GM21717 (cell line): Measurements from ENCODE around the gene CRAMP1.
"Not testable (repeated sequence)": the region's sequence is repeated elsewhere in the genome, so short reads cannot be mapped to it uniquely, and the experiment has no call there.

Experiments
- ATAC-seq: cut with Tn5 transposase; IDR thresholded peaks from one replicate; pipeline ENCODE4 v1.9.1; 2021; ENCODE audit warnings: mild to moderate bottlenecking, moderate library complexity; ENCODE audit not compliant: unreplicated experiment

CRAMP1 gene

DNA sequence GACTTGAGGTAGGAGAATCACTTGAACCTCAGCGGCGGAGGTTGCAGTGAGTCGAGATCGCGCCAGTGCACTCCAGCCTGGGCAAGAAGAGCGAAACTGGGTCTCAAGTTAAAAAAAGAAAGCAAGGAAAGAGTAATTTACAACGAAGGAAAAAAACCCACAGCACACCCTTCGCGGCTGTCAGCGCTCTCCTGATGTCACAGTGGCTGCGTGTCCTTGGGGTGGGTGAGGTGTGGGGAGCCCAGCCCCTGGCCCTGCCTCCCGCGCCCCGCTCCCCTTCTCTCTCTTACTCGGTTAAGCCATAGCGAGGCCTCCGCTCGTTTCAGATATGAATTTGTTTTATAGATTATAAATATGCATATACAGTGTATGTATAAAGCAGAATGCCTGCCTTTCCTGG is 65.2 kb downstream of the CRAMP1 start:
- no peak for ATAC-seq

GRCh38 chr16:1677942-1678499 is 65.9 kb downstream of the CRAMP1 start, which contains the start of gene JPT2:
Gene JPT2 (plus strand): TSS chr16:1678279. CDS start chr16:1678313, 34 bp downstream.
- ATAC-seq, result peak; percentile 81

GRCh38 chr16:1678500-1679098 is 66.4 kb downstream of the CRAMP1 start:
- peak; percentile 20 for ATAC-seq

DNA sequence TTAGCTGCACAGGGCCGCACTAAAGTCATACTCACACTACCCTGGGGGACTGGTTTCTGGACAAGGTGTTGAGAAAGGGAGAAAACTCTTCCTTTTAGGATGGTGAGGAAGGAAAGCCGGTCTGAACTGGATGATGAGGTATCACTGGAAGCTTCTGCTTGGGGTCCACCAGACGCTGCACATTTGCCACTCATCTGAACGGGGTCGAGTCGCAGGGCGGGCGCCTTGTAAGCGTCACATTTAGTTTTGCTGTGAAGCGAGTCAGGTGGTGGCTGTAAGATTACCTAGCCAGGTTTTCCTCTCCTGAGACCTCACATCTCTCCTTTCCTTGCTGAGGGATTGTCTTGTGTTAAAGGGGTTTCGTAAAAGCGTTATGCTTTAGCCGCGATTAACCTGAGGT is 68.2 kb downstream of the CRAMP1 start:
- no peak for ATAC-seq

DNA sequence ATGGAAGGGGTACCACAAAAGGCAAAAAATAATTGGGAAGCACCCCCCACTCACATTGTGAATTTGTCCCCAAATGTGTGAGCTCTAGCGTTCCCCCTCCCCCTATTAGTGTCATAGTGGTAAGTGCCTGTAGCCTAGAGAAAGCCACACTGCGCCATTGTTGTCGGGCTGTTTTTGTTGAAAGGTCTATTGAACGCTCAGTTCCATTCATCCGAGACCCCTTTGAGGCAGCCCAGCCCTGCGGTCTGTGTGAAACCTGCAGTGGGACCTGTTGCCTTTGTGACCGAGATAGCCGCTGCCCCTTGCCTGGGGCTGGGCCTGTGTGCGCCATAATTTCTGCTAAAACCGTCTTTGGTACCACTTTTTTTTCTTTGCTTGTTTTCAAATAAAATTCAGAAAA is 68.9 kb downstream of the CRAMP1 start:
- ATAC-seq, result no peak

DNA sequence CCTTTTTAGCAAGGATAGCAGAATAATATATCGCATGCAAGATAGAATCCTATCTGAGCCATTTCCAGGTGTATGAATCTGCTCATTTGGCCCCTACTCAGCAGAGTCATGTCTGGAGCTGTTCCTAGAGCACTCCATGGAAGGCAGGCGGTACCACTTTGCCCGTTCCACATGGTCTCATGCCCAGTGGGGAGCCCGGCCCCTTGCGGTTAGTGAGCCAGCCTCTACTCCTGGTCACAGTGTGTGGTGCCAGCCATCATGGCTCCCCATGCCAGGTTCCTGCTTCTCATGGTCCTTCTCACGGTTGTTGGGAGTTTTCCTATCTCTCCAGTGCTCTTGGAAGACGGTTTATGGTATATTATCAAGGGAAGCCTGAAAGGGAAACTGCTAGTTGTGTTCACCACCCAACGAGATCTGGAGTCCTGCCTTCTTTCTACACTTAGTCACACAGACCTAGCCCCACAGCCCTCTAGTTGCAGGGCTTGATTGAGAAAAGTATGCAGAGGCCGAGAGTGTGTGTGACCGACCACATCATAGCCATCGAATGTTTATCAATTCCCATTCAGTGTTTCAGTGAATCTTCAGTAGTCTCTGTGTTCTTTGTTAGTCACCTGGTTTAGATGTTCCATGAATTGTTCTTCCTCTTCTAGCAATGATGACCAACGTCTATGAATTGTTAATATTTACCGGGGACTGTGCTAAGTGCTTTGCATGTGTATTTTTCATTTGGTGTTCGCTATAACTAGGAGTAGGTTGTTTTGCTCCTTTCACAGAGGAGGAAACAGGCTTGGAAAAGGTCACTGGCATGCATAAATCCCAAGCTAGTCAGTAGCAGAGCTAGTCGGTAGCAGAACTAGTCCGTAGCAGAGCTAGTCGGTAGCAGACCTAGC is 75.5 kb downstream of the CRAMP1 start:
- no peak for ATAC-seq

- no peak for ATAC-seq
These were observed 76.8 kb downstream of the CRAMP1 start for GRCh38 chr16:1688807-1689560.

- ATAC-seq, result no peak
These were observed 77.7 kb downstream of the CRAMP1 start for GRCh38 chr16:1689853-1690252.

- no peak for ATAC-seq
These were observed 78.7 kb downstream of the CRAMP1 start for GRCh38 chr16:1690810-1691209.

GRCh38 chr16:1691276-1691675 is 79.1 kb downstream of the CRAMP1 start:
- ATAC-seq, result no peak

- no peak for ATAC-seq
These were observed 79.8 kb downstream of the CRAMP1 start for GRCh38 chr16:1691956-1692355.

- ATAC-seq, result no peak
These were observed 84.7 kb downstream of the CRAMP1 start for GRCh38 chr16:1696863-1697262.

DNA sequence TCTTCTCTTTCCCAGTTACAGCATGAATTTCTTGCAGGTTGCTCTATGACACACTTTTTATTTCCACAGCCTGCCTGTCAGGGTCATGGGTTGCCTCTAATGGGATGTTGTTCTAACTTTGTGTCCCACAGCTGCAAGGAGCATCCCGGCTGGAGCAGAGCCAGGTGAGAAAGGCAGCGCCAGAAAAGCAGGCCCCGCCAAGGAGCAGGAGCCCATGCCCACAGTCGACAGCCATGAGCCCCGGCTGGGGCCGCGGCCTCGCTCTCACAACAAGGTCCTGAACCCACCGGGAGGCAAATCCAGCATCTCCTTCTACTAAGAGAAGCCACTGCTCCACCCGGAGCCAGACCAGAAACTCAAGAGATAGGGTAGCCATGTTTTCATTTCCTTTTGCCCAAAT is 86.5 kb downstream of the CRAMP1 start:
- no peak for ATAC-seq

- no peak for ATAC-seq
These were observed 88.1 kb downstream of the CRAMP1 start for GRCh38 chr16:1700246-1700645.

GRCh38 chr16:1701216-1701878 is 89.2 kb downstream of the CRAMP1 start:
- ATAC-seq, result no peak

DNA sequence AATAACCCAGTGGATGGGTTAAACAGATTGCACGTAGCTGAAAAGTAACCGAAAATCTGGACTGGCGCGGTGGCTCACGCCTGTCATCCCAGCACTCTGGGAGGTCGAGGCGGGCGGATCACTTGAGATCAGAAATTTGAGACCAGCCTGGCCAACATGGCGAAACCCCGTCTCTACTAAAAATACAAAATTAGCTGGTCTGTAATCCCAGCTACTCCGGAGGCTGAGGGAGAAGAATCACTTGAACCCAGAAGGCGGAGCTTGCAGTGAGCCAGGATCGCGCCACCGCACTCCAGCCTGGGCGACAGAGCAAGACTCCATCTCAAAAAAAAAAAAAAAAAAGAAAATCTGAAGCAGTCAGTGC is 93.1 kb downstream of the CRAMP1 start:
- not testable (repeated sequence) for ATAC-seq

DNA sequence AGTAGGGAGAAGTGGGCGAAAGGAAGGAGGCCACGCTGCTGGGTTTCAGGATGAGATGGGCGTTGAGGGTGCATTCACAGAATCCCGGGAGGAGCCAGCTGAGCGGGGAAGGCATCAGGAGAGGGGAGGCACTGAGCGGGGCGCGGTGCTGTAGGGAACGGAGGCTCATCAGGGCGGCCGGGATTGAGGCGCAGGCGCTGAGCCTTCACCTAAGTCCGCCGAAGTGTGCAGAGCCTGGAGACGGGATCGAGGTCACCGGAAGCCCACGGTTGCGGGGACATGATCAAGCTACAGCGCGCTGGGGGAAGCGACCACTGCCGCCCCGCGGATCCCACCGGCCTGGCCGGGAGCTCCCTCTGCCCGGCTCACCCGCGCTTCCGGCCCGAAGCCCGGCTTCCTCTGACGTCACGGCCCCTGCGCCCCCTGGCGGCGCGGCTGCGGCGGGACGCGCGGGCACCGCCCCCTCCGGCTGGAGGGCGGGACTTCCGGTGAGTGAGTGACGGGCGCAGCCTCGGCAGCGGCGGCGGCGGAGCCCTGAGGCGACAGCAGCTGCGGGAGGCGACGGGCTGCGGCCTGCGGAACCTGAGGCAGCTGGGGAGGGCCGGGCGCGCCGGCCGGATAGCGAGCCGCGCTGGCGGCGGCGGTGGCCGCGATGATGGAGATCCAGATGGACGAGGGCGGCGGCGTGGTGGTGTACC is 93.7 kb downstream of the CRAMP1 start, which contains the start of gene MAPK8IP3:
TSS of gene MAPK8IP3 (plus strand) at position 508 of the 698 bp plus-strand sequence. CDS start at position 653, 145 bp downstream.
- ATAC-seq, result peak; percentile 63

DNA sequence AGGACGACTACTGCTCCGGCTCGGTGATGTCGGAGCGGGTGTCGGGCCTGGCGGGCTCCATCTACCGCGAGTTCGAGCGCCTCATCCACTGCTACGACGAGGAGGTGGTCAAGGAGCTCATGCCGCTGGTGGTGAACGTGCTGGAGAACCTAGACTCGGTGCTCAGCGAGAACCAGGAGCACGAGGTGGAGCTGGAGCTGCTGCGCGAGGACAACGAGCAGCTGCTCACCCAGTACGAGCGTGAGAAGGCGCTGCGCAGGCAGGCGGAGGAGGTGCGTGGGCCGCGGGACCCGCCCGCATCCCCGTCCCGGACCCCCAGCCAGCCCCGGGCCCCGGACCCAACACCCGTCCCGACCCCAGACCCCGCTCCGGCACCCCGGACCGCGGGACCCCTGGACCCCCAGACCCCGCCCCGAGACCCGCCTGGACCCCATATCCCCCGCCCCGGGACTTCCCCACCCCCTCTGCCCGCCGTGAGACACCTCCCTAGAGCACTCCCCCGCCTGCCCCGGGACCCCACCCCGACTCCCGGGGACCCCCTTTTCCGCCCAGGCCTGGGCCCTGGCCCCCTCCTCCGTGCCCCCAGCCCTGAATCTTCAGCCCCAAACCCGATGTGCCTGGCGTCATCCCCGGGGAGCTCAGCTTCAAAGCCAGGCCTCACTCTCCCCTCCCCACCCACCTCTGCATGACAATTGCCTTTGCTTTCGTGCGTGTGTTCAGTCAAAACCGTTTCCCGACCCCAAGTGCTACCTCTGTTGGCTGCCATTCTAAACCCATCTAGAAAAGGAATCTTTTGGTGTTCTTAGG is 94.4 kb downstream of the CRAMP1 start:
- ATAC-seq, result peak; percentile 28

DNA sequence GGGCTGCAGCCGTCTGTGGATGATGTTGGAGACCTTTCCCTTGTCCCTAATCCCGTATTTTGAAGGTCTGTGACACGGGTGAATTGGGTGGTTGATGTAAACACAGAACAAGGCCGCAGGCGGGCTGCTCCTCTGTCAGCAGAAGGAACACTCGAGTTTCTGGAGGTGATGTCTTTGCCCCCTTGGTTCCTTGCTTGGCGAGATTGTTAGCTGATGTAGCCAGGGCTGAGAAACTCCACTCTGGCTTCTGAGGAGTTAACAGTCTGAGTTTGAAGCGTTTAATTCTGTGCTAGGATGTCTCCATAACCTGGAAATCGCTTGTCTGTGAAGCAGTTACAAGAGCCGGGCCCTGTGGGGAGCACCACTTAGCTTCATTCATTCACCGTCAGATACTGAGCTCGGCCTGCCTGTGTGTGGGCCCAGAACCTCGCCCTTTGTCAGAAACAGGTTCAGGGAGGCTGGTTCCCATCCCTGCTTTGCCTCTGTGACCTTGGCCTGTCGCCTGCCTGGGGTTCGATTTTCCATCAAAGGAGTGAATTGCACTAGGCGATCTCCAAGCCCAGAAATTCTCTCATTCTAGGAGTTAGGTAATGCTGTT is 95.1 kb downstream of the CRAMP1 start:
- no peak for ATAC-seq
